Neural progenitor cell (in vitro differentiated cells): ENCODE results near the gene TIMM8A. TPM values are rescaled to one million over a fixed set of nuclear protein-coding genes. Genes with fewer than 3 reads are reported as not detected.

ENCODE experiments used
- DNase-seq: peaks from one replicate; pipeline ENCODE4 v3.0.0-alpha.2; 2016; ENCODE audit warnings: low spot score
- H2AFZ ChIP-seq: fragments of 200-600 bp; sonication (generic); replicated peaks from 2 replicates; pipeline ENCODE4 v1.6.1; 2016; ENCODE audit warnings: antibody characterized with exemption
- H3F3A ChIP-seq: fragments of 200-600 bp; sonication (generic); 2 replicates; pipeline ENCODE4 v1.6.1; 2016; ENCODE audit warnings: antibody characterized with exemption, low read depth
- H3K27ac ChIP-seq: fragments of 200-600 bp; sonication (generic); 2 replicates; pipeline ENCODE4 v1.5.1; 2016; ENCODE audit warnings: mild to moderate bottlenecking
- H3K27me3 ChIP-seq: fragments of 200-600 bp; sonication (generic); 2 replicates; pipeline ENCODE4 v1.6.1; 2016; ENCODE audit warnings: mild to moderate bottlenecking, moderate library complexity
- H3K36me3 ChIP-seq: fragments of 200-600 bp; sonication (generic); 2 replicates; pipeline ENCODE4 v1.5.1; 2016
- H3K4me1 ChIP-seq: fragments of 200-600 bp; sonication (generic); 2 replicates; pipeline ENCODE4 v1.6.1; 2016; ENCODE audit warnings: mixed run types
- H3K4me2 ChIP-seq: fragments of 200-600 bp; sonication (generic); 2 replicates; pipeline ENCODE4 v1.6.1; 2016
- H3K4me3 ChIP-seq: fragments of 200-600 bp; sonication (generic); 2 replicates; pipeline ENCODE4 v1.5.1; 2016
- H3K79me2 ChIP-seq: fragments of 200-600 bp; sonication (generic); 2 replicates; pipeline ENCODE4 v1.6.1; 2016; ENCODE audit warnings: low read depth
- H3K9ac ChIP-seq: fragments of 200-600 bp; sonication (generic); 2 replicates; pipeline ENCODE4 v1.6.1; 2016
- H3K9me3 ChIP-seq: fragments of 200-600 bp; sonication (generic); 2 replicates; pipeline ENCODE4 v1.5.1; 2016; ENCODE audit warnings: low read depth
- H4K20me1 ChIP-seq: fragments of 200-600 bp; sonication (generic); 2 replicates; pipeline ENCODE4 v1.6.1; 2016; ENCODE audit warnings: low read depth
- H3K27ac Mint-ChIP-seq: 3 replicates; pipeline ENCODE4 v1.8.0; 2021; ENCODE audit warnings: mixed read lengths
- H3K27me3 Mint-ChIP-seq: 2 replicates; pipeline ENCODE4 v1.8.0; 2022; ENCODE audit warnings: low read depth, mild to moderate bottlenecking, inconsistent platforms, moderate library complexity, mixed read lengths; ENCODE audit not compliant: insufficient read depth
- H3K36me3 Mint-ChIP-seq: 3 replicates; pipeline ENCODE4 v1.8.0; 2021; ENCODE audit warnings: mixed read lengths
- H3K4me1 Mint-ChIP-seq: 3 replicates; pipeline ENCODE4 v1.8.0; 2021; ENCODE audit warnings: mixed read lengths
- H3K4me3 Mint-ChIP-seq: 3 replicates; pipeline ENCODE4 v1.8.0; 2021; ENCODE audit warnings: mild to moderate bottlenecking, moderate library complexity, mixed read lengths
- H3K9me3 Mint-ChIP-seq: 3 replicates; pipeline ENCODE4 v1.8.0; 2020; ENCODE audit warnings: mixed read lengths
- CTCF ChIP-seq: fragments of 200-600 bp; sonication (generic); IDR thresholded peaks from 2 replicates; pipeline ENCODE4 v1.5.1; 2017; ENCODE audit warnings: antibody characterized with exemption, mild to moderate bottlenecking
- EZH2 ChIP-seq: fragments of 200-600 bp; sonication (generic); IDR thresholded peaks from 2 replicates; pipeline ENCODE4 v1.6.1; 2017; ENCODE audit warnings: antibody characterized with exemption, mild to moderate bottlenecking, moderate library complexity
- EZH2phosphoT487 ChIP-seq: fragments of 200-600 bp; sonication (generic); IDR thresholded peaks from 2 replicates; pipeline ENCODE4 v1.6.1; 2017; ENCODE audit warnings: antibody characterized with exemption
- total RNA-seq: library from RNA; depleted of rRNA; stranded (reverse); fragments of >200 nt; gene quantifications from 2 replicates; pipeline ENCODE4 v1.2.3, GENCODE V29; 2015; ENCODE audit warnings: low replicate concordance

TIMM8A gene
- total RNA-seq, 1 donor from 2014 or later, result 9.5 TPM

GRCh38 chrX:101385795-101386541 lies 37.4 kb upstream of the TIMM8A start, which contains the start of gene BTK:
TSS of gene BTK (minus strand) at chrX:101386191. CDS start at chrX:101375284, 10,907 bp downstream.
- Histone ChIP-seq H3K27me3 (no peaks in the 10 kb centered on the region), H3K9me3 (no peaks in the 10 kb centered on the region), H3K4me2 (no peak within 1 kb of the TSS), H3K36me3 (no peaks in the 10 kb centered on the region), H3K9ac (no peak within 1 kb of the TSS), H3K79me2 (peaks cover 2% of the 10 kb centered on the region), H4K20me1 (no peaks in the 10 kb centered on the region), H3F3A (peaks cover 1% of the 10 kb centered on the region), H3K4me1 (no peaks in the 10 kb centered on the region), H2AFZ (no peak within 1 kb of the TSS), H3K27ac (no peak within 1 kb of the TSS), H3K4me3 (no peak within 1 kb of the TSS)
- H3K4me3 Mint-ChIP-seq, result no peak within 1 kb of the TSS
- no peak within 1 kb of the TSS for H3K27ac Mint-ChIP-seq
- no peaks in the 10 kb centered on the region for H3K36me3 Mint-ChIP-seq
- peaks cover 12% of the 10 kb centered on the region for H3K4me1 Mint-ChIP-seq
- no peaks in the 10 kb centered on the region for H3K27me3 Mint-ChIP-seq
- TF ChIP-seq CTCF, result no peak
- no peak for TF ChIP-seq EZH2
- no peak for TF ChIP-seq EZH2phosphoT487
- H3K9me3 Mint-ChIP-seq, result no peaks in the 10 kb centered on the region
- DNase-seq, result no peak

GRCh38 chrX:101385026-101385684 lies 36.6 kb upstream of the TIMM8A start:
- H3K9me3 ChIP-seq, result no peaks in the 10 kb centered on the region
- H3K4me3 Mint-ChIP-seq, result no peak overlapping the region
- no peak overlapping the region for H3K27ac ChIP-seq
- H3K9ac ChIP-seq, result no peak overlapping the region
- no peak overlapping the region for H2AFZ ChIP-seq
- no peaks in the 10 kb centered on the region for H3K9me3 Mint-ChIP-seq
- no peak overlapping the region for H3K4me3 ChIP-seq
- H3K27me3 Mint-ChIP-seq, result no peaks in the 10 kb centered on the region
- H3K4me1 ChIP-seq, result no peaks in the 10 kb centered on the region
- H3K4me2 ChIP-seq, result no peak overlapping the region
- no peaks in the 10 kb centered on the region for H3K36me3 Mint-ChIP-seq
- no peak for TF ChIP-seq CTCF
- H3F3A ChIP-seq, result no peaks in the 10 kb centered on the region
- H3K27ac Mint-ChIP-seq, result no peak overlapping the region
- no peaks in the 10 kb centered on the region for H3K79me2 ChIP-seq
- H4K20me1 ChIP-seq, result no peaks in the 10 kb centered on the region
- H3K36me3 ChIP-seq, result no peaks in the 10 kb centered on the region
- no peak for DNase-seq
- H3K27me3 ChIP-seq, result no peaks in the 10 kb centered on the region
- peaks cover 12% of the 10 kb centered on the region for H3K4me1 Mint-ChIP-seq

GRCh38 chrX:101383679-101384205 lies 35.2 kb upstream of the TIMM8A start:
- Histone ChIP-seq H3K9ac (no peak overlapping the region), H2AFZ (no peak overlapping the region), H4K20me1 (no peaks in the 10 kb centered on the region), H3K9me3 (no peaks in the 10 kb centered on the region), H3K27me3 (no peaks in the 10 kb centered on the region), H3K4me1 (no peaks in the 10 kb centered on the region), H3F3A (no peaks in the 10 kb centered on the region), H3K79me2 (no peaks in the 10 kb centered on the region), H3K4me2 (no peak overlapping the region), H3K36me3 (no peaks in the 10 kb centered on the region), H3K4me3 (no peak overlapping the region), H3K27ac (no peak overlapping the region)
- peak; percentile 11 for DNase-seq
- Mint-ChIP-seq H3K4me3 (no peak overlapping the region), H3K36me3 (no peaks in the 10 kb centered on the region), H3K27ac (no peak overlapping the region), H3K9me3 (no peaks in the 10 kb centered on the region), H3K27me3 (no peaks in the 10 kb centered on the region), H3K4me1 (peaks cover 12% of the 10 kb centered on the region)
- TF ChIP-seq EZH2phosphoT487, result no peak

GRCh38 chrX:101377547-101377946 lies 29.0 kb upstream of the TIMM8A start:
- H3K27me3 Mint-ChIP-seq, result no peaks in the 10 kb centered on the region
- TF ChIP-seq EZH2phosphoT487, result no peak
- no peak for TF ChIP-seq EZH2
- TF ChIP-seq CTCF, result no peak

More at GRCh38 chrX:101377547-101377946, 29.0 kb upstream of the TIMM8A start:
- Mint-ChIP-seq H3K9me3 (peaks cover 2% of the 10 kb centered on the region), H3K27ac (no peak overlapping the region), H3K36me3 (no peaks in the 10 kb centered on the region), H3K4me1 (no peaks in the 10 kb centered on the region), H3K4me3 (no peak overlapping the region)
- H3F3A ChIP-seq, result no peaks in the 10 kb centered on the region
- no peak for DNase-seq
- no peaks in the 10 kb centered on the region for H3K36me3 ChIP-seq
- H3K79me2 ChIP-seq, result no peaks in the 10 kb centered on the region
- no peak overlapping the region for H2AFZ ChIP-seq
- no peaks in the 10 kb centered on the region for H3K27me3 ChIP-seq
- H3K9ac ChIP-seq, result no peak overlapping the region
- H4K20me1 ChIP-seq, result no peaks in the 10 kb centered on the region
- H3K27ac ChIP-seq, result no peak overlapping the region
- no peak overlapping the region for H3K4me2 ChIP-seq
- H3K9me3 ChIP-seq, result no peaks in the 10 kb centered on the region
- no peak overlapping the region for H3K4me3 ChIP-seq
- H3K4me1 ChIP-seq, result no peaks in the 10 kb centered on the region
